SH-SY5Y (cell line): ENCODE data around the gene SLC7A10.

Experiments used
- GATA2 ChIP-seq: IDR thresholded peaks from 2 replicates; pipeline ENCODE4 v1.6.1; 2011; ENCODE audit warnings: mild to moderate bottlenecking, low read depth, low read length
- GATA3 ChIP-seq: IDR thresholded peaks from 2 replicates; pipeline ENCODE4 v1.6.1; 2011; ENCODE audit warnings: low read depth, mild to moderate bottlenecking, low read length, moderate library complexity

SLC7A10 gene

GRCh38 chr19:33176670-33177416 is 48.8 kb downstream of the SLC7A10 start:
- TF ChIP-seq GATA3, result no peak
- no peak for TF ChIP-seq GATA2

GRCh38 chr19:33175886-33176669 is 49.6 kb downstream of the SLC7A10 start:
- TF ChIP-seq GATA2 (no peak), GATA3 (no peak)

GRCh38 chr19:33175156-33175782 is 50.4 kb downstream of the SLC7A10 start:
- TF ChIP-seq GATA2, result no peak

- no peak for TF ChIP-seq GATA2
- no peak for TF ChIP-seq GATA3
Measured at GRCh38 chr19:33174186-33174585, 51.5 kb downstream of the SLC7A10 start.

GRCh38 chr19:33171916-33172359 is 53.7 kb downstream of the SLC7A10 start:
- TF ChIP-seq GATA2, result no peak
- TF ChIP-seq GATA3, result no peak

GRCh38 chr19:33171222-33171795 is 54.3 kb downstream of the SLC7A10 start:
- TF ChIP-seq GATA3, result no peak
- no peak for TF ChIP-seq GATA2

GRCh38 chr19:33168528-33168927 is 57.1 kb downstream of the SLC7A10 start:
- TF ChIP-seq GATA2, result no peak
- no peak for TF ChIP-seq GATA3

GRCh38 chr19:33167438-33167837 is 58.2 kb downstream of the SLC7A10 start:
- TF ChIP-seq GATA3 (no peak), GATA2 (no peak)

- TF ChIP-seq GATA2 (no peak), GATA3 (no peak)
Measured at GRCh38 chr19:33163481-33163880, 62.2 kb downstream of the SLC7A10 start.

- TF ChIP-seq GATA3, result no peak
- no peak for TF ChIP-seq GATA2
Measured at GRCh38 chr19:33161201-33161600, 64.4 kb downstream of the SLC7A10 start.

GRCh38 chr19:33159893-33160292 is 65.8 kb downstream of the SLC7A10 start:
- TF ChIP-seq GATA3 (no peak), GATA2 (no peak)

- TF ChIP-seq GATA3 (no peak), GATA2 (no peak)
Measured at GRCh38 chr19:33159149-33159548, 66.5 kb downstream of the SLC7A10 start.
